HuH-7.5 (cell line): ENCODE results near the gene BRAF.
"Not testable (repeated sequence)": the region's sequence is repeated elsewhere in the genome, so short reads cannot be mapped to it uniquely, and the experiment has no call there.

Experiments used
- DNase-seq: peaks from one replicate; pipeline ENCODE4 v3.0.0; 2011; ENCODE audit warnings: low spot score

The BRAF gene

DNA sequence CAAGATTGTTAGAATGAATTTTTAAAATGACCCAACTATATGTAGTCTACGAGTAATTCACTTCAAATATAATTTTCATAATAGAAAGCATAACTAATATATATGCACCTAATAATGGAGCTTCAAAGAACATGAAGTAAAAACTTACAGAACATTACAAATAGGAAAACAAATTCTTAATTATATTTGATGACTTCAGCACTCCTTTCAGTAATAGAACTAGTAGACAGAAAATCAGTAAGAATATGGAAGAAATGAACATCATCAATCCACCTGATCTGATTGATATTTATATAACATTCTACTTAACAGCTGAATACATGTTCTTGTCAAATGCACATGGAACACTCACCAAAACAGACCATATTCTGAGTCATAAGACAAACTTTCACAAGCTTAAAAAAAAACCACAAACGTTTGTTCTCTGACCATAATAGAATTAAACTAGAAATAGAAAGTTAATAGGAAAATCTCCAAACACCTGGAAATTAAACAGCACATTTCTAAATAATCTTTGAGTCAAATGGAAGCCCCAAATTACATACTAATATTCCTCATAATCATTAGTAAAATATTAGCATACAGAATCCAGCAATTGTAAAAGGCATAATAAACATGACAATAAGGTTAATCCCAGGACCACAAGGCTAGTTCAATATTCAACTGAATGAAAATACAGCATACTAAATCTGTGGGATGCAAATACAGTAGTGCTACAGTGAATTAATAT, 48.0 kb downstream of the BRAF start:
- no peak for DNase-seq

DNA sequence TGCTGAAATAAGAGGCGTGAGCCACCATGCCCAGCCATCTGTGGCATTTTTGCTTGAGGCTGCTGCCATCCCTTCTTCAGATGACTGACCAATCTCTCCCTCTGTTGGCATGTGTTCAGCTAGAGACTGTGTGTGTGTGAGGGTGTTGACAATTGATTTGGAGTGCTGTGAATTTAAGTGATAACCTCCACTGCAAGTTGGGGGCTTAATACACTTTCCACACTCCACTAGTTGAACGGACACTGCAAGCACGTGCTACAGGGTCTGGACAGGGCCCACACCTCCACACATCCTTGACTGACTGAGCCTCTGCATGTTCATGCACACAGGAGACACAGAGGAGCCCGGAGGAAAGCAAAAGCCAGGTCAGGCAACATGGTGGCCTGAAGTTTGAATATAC, 51.3 kb downstream of the BRAF start:
- no peak for DNase-seq

DNA sequence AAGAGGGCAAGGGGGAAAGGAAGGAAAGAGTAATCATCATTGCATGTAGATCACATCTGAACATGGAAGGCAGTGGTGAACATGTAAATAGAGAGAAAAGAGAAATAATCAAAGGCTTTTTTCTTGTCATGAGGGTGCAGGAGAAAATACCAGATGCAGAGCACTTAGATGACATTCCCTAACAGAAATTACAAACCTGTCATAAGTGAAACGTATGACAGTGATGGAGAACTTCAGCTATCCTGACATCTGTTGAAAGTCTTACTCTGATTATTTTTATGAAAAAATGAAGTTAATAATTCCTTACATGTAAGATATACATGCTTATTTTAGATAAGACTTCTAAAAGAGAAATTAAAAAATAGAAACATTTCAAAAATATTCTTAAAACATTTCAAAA, 54.7 kb downstream of the BRAF start:
- no peak for DNase-seq

DNA sequence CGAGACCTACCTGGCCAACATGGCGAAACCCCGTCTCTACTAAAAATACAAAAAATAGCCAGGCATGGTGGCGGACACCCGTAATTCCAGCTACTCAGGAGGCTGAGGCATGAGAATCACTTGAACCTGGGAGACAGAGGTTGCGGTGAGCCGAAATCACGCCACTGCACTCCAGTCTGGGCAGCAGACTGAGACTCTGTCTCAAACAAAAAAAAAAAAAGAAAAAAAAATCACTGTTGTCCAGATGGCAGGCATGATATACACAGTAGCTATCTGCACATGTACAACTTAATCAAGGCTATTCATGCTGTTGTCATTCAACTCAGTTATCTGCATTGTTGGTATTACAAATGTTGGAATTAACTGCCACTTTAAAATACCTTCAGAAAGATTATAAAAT, 55.3 kb downstream of the BRAF start:
- no peak for DNase-seq

DNA sequence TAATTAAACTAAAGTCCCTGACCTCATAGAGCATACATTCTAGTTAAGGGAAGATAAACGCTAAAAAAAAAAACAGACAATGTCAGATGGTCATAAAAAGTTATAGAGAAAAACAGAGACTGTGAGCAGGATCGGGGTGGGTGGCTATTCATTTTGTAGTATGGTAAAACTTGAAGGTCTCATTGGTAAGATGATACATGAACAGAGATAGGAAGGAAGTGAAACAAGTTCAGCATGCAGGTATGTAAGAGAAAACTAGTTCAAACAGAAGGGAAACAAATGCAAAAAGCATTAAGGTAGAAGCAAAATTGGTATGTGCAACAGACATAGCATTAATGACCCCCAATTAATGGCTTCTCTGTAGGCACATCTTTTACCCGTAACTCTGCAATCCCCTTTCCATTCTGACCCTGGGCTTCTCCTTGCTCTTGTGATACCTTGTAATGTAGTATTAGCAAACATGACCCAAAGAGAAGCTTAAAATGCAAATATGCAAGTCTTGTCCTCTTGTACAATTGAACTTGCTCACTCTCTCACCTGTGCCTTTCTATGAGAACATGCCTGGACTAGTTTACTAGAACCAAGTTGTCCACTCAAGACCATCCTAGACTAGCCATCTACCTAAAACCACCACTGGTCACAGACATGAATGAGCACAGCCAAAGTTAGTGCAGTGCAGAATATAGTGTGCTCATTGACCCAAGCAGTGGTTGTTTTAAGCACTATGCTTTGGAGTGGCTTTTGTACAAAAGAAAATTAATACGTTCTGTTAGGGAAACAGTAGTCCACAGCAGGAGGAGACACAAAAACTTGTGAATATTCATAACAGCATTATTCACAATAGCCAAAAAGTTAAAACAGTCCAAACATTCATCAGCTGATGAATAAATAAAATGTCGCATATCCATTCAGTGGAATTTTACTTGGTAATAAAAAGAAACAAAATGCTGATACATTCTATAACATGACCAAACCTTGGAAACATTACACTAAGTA, 57.0 kb downstream of the BRAF start:
- no peak for DNase-seq

DNA sequence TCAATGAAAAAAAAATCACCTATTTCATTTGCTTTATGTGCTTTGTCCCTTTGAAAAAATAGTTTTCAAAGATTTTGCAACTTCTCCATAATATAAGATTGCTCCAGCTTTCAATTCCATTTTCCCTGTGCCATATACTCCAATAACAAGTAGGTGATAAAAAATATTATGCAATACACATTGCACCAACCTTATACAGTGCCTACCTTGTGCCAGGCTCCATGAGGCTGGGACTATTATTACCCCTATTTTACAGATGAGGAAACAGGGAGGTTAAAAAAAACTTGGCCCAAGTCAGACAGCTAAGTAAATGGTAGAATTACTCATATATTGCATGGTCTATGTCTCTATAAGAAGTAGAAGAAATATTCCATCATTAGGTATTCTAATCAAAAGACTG, 57.8 kb downstream of the BRAF start:
- DNase-seq: no peak

DNA sequence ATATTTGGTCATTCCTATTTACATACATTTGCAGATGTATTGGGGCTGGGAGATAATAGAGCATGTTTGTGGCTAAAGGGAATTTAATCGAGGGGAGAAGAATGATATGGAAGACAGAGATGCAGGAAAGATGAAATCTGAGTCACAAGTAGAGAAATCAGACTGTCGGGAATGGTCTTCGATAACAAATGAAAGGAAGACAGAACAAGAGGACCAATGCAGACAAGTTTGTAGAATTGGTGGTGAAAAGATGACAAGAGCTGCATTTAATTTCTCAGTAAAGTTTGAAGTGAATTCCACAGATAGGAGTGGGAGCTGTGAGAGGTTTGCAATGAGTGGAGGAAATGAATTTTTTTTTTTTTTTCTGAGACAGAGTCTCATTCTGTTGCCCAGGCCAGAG, 60.0 kb downstream of the BRAF start:
- no peak for DNase-seq

DNA sequence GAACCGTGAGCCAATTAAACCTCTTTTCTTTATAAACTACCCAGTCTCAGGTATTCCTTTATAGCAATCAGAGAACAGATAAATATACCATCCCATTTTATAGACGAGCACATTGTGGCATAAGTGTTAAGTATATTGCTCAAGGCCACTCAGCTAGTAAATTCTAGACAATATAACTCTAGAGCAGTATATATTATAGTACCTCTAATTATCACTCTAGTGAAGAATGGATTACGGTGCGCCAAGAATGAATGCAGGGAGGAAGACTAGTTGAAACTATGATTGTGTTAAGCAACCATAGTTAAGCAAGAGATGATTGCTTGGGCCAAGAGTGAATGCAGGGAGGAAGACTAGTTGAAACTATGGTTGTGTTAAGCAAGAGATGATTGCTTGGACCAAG, 60.9 kb downstream of the BRAF start:
- DNase-seq: no peak

DNA sequence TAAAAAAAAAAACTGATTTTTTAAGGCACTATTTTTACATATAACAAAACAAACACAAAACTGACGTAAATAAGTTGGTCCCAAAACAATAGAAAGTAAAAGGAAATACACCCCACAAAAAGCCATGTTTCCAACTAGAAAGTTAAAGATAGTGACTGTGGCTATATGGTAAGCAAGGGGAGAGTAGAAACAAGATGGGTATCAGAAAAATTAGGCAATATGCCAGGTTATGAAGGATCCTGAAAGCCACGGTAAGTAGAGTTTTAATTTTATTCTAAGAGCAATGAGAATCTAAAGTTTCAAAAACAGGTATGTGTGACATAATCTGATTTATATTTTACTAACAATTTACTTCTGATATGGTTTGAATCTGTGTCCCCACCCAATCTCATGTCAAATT, 61.5 kb downstream of the BRAF start:
- DNase-seq: no peak

DNA sequence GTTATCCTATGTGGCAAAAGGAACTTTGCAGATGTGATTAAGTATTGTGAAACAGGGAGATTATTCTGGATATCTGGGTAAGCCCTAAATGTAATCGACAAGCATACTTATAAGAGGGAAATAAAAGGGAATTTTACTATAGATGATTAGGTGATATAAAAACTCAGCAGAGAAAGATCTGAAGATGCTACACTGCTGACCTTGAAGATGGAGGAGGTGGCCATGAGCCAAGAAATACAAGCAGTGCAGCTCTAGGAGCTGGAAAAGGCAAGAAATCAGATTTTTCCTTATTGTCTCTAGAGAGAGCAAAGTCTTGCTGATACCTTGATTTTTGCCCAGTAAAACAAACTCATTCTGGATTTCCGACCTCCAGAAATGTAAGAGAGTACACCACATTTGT, 67.7 kb downstream of the BRAF start:
- no peak for DNase-seq

DNA sequence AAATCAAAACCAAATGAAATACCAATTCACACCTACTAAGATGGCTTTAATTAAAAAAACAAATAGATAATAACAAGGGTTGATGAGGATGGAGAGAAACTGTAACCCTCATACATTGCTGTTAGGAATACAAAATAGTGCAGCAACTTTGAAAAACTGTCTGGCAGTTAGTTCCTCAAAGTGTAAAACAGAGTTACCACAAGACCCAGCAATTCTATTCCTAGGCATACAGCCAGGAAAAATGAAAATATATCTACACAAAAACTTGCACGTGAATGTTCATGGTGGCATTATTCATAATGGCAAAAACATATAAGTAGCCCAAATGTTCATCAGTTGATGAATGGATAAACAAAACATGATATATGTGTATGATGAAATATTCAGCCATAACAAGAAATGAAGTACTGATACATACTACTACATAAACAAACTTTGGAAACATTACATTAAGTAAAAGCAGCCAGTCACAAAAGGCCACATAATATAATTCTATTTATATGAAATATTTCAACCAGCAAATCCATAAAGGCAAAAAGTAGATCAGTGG, 83.5 kb downstream of the BRAF start:
- DNase-seq: no peak

DNA sequence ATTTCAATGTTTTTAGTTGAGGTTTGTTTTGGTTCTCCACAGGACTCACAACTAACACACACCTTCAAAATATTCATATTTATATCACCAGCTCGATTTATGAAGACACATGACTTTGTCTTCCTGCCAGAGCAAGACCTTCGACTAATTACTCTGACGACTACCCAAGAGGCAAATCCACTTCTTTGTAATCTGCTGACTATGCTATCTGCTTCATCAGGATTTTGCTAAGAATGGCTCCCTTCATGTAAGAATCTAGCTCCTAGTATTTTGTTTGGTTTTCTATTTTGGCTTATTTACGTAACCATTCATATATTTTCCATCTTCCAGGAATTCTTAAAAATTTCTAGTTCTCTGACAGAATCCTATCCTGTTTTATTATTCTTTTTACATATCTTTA, 93.0 kb downstream of the BRAF start:
- no peak for DNase-seq

DNA sequence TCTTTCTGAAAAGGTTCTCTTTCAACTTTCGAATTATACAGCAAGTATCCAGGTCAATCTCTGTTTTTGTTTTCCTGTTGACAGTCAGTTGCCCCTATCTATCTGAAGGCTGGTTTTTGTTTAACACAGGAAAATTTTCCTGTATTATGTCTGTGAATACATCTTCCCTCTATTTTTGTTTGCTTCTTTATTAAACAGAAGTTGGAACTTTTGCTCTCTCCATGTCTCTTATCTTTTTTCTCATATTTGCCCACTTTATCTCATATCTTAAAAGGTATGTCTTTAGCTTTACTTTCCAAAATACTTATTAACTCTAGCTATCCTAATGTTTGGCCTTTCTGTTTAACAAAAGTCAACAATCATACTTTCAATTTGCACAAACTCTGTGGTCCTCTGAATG, 95.0 kb downstream of the BRAF start:
- DNase-seq: no peak

DNA sequence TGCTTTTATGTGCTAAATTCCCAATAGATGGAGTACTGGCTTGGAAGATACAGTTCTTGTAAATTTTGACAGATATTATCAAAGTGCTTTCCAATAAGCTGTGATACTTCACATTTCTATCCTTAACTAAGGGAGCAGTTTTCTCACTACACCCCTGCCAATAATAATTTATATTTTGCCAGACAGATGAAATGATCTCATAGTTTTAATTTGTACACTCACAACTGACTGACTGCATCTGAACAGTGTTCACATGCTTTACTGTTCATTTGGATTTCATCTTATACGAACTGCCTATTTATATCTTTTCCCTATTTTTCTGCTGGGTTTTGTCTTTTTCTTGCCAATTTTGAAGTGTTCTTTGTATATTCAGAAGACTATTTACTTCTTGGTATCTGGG, 96.0 kb downstream of the BRAF start:
- DNase-seq: no peak

DNA sequence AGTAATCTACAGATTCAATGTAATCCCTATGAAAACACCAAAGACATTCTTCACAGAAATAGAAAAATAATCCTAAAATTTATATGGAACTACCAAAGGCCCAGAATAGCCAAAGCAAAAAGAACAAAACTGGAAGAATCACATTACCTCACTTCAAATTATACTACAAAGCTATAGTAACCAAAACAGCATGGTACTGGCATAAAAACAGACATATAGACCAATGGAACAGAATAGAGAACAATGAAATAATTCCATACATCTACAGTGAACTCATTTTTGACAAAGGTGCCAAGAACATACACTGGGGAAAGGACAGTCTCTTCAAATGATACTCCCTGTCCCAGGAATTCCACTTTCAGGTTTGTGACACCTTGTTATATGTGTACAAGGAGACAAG, 107.3 kb downstream of the BRAF start:
- not testable (repeated sequence) for DNase-seq

DNA sequence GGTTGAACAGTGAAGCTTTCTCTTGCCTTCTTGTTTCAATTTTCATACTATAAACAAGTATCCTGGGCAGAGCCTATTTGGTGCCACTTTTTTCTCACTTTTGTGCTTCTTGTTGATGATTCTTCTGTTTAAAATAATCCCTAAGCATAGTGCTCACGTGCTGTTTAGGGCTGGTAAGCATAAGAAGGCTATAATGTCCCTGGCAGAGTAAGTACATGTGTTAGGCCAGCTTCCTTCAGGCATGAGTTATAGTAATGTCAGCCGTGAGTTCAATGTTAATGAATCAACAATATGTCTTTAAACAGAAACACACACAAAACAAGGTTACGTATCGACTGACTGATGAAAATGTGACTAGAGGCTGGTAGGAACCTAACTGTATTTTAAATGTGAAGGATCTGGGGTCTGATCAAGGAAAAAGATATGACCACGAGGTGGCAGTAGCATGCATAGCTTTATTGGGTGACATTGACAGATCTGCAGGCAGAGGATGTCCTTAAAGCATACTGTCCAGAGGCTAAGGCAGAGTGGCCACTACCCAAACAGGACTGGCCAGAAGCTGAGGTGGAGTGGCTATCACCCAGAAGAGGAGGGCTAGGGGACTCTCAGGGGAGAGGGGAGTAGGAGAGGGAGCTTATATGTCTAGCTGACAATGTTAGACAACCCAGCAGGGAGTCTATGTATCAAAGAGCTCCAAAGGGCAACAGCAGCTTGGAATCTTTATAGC, 113.7 kb downstream of the BRAF start:
- peak; percentile 27 for DNase-seq

DNA sequence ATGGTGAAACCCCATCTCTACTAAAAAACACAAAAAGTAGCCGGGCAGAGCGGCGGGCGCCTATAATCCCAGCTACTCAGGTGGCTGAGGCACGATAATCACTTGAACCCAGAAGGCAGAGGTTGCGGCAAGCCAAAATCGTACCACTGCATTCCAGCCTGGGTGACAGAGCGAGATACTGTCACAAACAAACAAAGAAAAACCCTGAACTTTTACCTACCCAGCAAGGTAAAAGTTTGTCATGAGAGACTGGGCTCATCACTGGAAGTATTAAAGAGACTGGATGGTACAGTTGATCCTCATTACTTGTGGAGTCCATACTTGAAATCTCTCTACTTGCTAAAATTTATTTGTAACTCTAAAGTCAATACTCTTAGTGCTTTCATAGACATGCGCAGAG, 114.3 kb downstream of the BRAF start:
- DNase-seq: no peak

DNA sequence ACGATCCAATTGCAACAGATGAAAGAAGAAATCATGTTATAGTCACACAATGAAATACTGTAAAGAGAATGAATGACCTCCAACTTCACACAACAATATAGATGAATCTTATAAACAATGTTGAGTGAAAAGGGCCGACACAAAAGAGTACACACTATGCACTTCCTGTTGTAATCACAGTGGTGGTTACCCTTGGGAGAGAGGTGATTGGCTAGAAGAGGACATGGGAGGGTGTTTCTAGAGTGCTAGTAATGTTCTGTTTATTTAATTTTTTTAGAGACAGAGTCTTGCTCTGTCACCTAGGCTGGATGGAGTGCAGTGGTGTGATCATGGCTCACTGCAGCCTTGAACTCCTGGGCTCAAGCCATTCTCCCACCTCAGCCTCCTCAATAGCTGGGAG, 145.8 kb downstream of the BRAF start:
- DNase-seq: no peak

DNA sequence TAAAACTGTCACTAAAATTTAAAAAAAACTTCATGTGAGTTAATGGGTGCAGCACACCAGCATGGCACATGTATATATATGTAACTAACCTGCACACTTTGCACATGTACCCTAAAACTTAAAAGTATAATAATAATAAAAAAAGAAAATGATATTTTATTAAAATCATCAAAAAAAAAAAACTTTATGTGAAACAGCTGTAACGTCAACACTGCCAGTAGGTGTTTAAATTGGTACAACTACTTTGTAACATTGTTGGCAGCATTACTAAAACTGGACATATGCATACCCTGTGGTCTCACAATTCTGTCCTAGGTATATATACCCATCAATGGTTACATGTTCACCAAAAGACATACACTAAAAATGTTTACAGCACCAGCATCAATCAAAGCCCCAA, 146.2 kb downstream of the BRAF start:
- no peak for DNase-seq

DNA sequence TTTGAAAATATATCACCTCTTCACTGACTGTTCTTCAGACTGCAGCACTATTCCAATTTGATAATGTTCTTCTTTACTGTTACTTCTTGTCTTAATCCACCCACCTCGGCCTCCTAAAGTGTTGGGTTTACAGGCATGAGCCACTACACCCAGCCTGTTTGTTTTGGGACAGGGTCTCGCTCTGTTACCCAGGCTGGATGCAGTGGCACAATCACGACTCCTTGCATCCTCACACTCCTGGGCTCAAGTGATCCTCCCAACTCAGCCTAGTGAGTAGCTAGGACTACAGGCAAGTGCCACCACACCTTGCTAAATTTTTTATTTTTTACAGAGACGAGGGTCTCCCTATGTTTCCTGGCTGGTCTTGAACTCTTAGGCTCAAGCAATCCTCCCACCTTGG, 150.4 kb downstream of the BRAF start:
- no peak for DNase-seq

DNA sequence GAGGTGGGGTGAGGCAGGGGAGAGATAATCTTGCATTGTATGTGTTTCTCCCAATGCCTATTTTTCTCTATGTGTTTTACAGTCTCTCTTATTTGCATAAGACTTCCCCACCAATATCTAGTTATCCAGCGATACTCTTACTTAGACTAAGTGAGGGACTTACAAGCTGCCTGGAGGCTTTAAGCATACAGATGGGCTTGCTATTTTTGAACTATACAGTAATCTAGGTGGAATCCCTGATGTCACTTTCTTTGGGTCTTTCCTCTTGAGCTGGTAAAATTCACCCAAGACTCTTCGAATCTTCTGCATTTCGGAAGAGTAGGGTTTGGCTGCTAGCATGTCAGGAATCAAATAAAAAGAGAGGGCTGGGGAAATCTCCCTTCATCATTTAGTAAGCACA, 151.6 kb downstream of the BRAF start:
- no peak for DNase-seq

DNA sequence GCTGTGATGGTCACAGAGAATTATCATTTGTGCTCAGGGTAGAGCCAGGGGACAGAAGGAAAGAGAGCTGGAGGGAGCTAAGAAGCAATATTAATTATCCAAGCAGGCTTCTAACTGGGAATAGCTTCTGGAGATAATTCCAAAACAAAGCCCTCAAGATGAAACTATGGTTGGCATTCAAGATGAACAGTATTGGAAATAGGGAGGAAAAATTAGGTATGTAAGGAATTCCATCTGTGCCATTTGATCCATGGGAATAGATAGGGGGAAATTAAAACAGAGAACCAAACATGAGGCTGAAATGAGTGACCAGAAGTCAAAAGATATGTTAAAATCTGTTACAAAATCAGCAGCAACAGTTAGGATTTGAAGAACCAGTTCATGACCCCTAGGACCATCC, 152.9 kb downstream of the BRAF start:
- no peak for DNase-seq

DNA sequence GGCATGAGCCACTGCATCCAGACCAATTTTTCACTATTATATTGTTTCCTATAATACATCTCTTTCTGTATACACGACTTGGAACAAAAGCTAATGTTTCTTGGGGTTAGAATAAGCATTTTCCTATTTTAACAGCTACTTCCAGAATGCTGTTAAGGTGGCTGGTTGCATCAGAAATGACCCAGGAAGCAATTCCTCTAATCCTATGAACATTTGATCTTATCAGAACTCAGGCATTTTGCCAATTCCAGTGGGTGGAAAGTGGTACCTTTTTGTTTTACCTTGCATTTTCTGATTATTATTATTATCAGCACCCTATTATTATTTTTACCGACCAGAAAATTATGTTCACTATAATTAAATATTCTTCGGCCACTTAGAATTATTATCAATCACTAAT, 154.9 kb downstream of the BRAF start:
- DNase-seq: no peak
